Astrocyte (in vitro differentiated cells and primary cell): ENCODE measurements around the gene PRM3. TPM values are rescaled to one million over a fixed set of nuclear protein-coding genes. Genes with fewer than 3 reads are reported as not detected.

Source experiments
- DNase-seq: peaks from one replicate; pipeline ENCODE4 v3.0.0-alpha.2; 2010; ENCODE audit warnings: low read depth
- FAIRE-seq: peaks from 2 replicates; lab custom pipeline; 2011; peaks lifted over from hg19 to GRCh38; lab: Jason Lieb, UNC
- H2AFZ ChIP-seq: 2 replicates; pipeline ENCODE4 v1.6.0; 2012; ENCODE audit warnings: low read depth, low read length, inconsistent platforms
- H3K27ac ChIP-seq: 2 replicates; pipeline ENCODE4 v1.5.1; 2011; ENCODE audit warnings: low read depth, low read length, inconsistent platforms
- H3K27me3 ChIP-seq: 2 replicates; pipeline ENCODE4 v1.6.0; 2011; ENCODE audit warnings: low read length, inconsistent platforms; ENCODE audit not compliant: insufficient read depth
- H3K36me3 ChIP-seq: 2 replicates; pipeline ENCODE4 v1.5.1; 2011; ENCODE audit warnings: low read length, inconsistent platforms; ENCODE audit not compliant: insufficient read depth
- H3K4me1 ChIP-seq: 2 replicates; pipeline ENCODE4 v1.5.1; 2011; ENCODE audit warnings: low read length, inconsistent platforms; ENCODE audit not compliant: insufficient read depth
- H3K4me2 ChIP-seq: 2 replicates; pipeline ENCODE4 v1.6.0; 2012; ENCODE audit warnings: low read length, inconsistent platforms
- H3K4me3 ChIP-seq: 2 replicates; pipeline ENCODE4 v1.5.1; 2011; ENCODE audit warnings: low read depth, mild to moderate bottlenecking, low read length, inconsistent platforms; ENCODE audit not compliant: insufficient read depth
- H3K79me2 ChIP-seq: 2 replicates; pipeline ENCODE4 v1.6.0; 2012; ENCODE audit warnings: mild to moderate bottlenecking, low read length, inconsistent platforms; ENCODE audit not compliant: insufficient read depth
- H3K9ac ChIP-seq: 2 replicates; pipeline ENCODE4 v1.6.0; 2012; ENCODE audit warnings: mild to moderate bottlenecking, low read length, inconsistent platforms
- H3K9me3 ChIP-seq: 2 replicates; pipeline ENCODE4 v1.5.1; 2012; ENCODE audit warnings: low read depth, mild to moderate bottlenecking, low read length, inconsistent platforms; ENCODE audit not compliant: insufficient read depth
- H4K20me1 ChIP-seq: 2 replicates; pipeline ENCODE4 v1.6.0; 2012; ENCODE audit warnings: low read length, inconsistent platforms; ENCODE audit not compliant: insufficient read depth
- H3K27ac Mint-ChIP-seq: one replicate; pipeline ENCODE4 v1.8.0; 2021; ENCODE audit warnings: mild to moderate bottlenecking, mixed read lengths; ENCODE audit not compliant: unreplicated experiment
- H3K27me3 Mint-ChIP-seq: one replicate; pipeline ENCODE4 v1.8.0; 2021; ENCODE audit warnings: low read depth, mixed read lengths; ENCODE audit not compliant: unreplicated experiment
- H3K36me3 Mint-ChIP-seq: one replicate; pipeline ENCODE4 v1.8.0; 2021; ENCODE audit warnings: low read depth, mixed read lengths; ENCODE audit not compliant: unreplicated experiment
- H3K4me1 Mint-ChIP-seq: one replicate; pipeline ENCODE4 v1.8.0; 2021; ENCODE audit warnings: low read depth, mixed read lengths; ENCODE audit not compliant: unreplicated experiment
- H3K4me3 Mint-ChIP-seq: one replicate; pipeline ENCODE4 v1.8.0; 2021; ENCODE audit warnings: mild to moderate bottlenecking, moderate library complexity, mixed read lengths; ENCODE audit not compliant: unreplicated experiment
- H3K9me3 Mint-ChIP-seq: one replicate; pipeline ENCODE4 v1.8.0; 2021; ENCODE audit warnings: mild to moderate bottlenecking, mixed read lengths; ENCODE audit not compliant: unreplicated experiment
- CTCF ChIP-seq: IDR thresholded peaks from 2 replicates; pipeline ENCODE4 v1.5.1; 2011; ENCODE audit warnings: low read depth, mild to moderate bottlenecking, inconsistent platforms, low read length, moderate library complexity; ENCODE audit not compliant: insufficient read depth
- EZH2 ChIP-seq: IDR thresholded peaks from 2 replicates; pipeline ENCODE4 v1.6.1; 2012; ENCODE audit warnings: mild to moderate bottlenecking, low read length, inconsistent platforms; ENCODE audit not compliant: insufficient read depth
- total RNA-seq: library from RNA; stranded (reverse); gene quantifications from 2 replicates; pipeline ENCODE4 v1.2.1, GENCODE V29; 2021

PRM3 gene
- total RNA-seq, 1 donor from 2014 or later = not detected

- Histone ChIP-seq H3K27me3 (no peaks in the 10 kb centered on the region), H3K4me3 (no peak overlapping the region), H3K36me3 (no peaks in the 10 kb centered on the region), H3K79me2 (no peaks in the 10 kb centered on the region), H4K20me1 (no peaks in the 10 kb centered on the region), H3K9me3 (no peaks in the 10 kb centered on the region), H2AFZ (no peak overlapping the region), H3K27ac (no peak overlapping the region), H3K4me2 (no peak overlapping the region), H3K9ac (no peak overlapping the region), H3K4me1 (peaks cover 15% of the 10 kb centered on the region)
- DNase-seq = no peak
- peaks cover 16% of the 10 kb centered on the region for H3K4me1 Mint-ChIP-seq
- H3K4me3 Mint-ChIP-seq = no peak overlapping the region
- H3K9me3 Mint-ChIP-seq = peaks cover 2% of the 10 kb centered on the region
- peak overlapping the region; percentile 3 for H3K27ac Mint-ChIP-seq
- peaks cover 10% of the 10 kb centered on the region for H3K27me3 Mint-ChIP-seq
- FAIRE-seq = no peak
- TF ChIP-seq CTCF (no peak), EZH2 (no peak)
- no peaks in the 10 kb centered on the region for H3K36me3 Mint-ChIP-seq
Measured at GRCh38 chr16:11296351-11296705, 22.9 kb upstream of the PRM3 start.

DNA sequence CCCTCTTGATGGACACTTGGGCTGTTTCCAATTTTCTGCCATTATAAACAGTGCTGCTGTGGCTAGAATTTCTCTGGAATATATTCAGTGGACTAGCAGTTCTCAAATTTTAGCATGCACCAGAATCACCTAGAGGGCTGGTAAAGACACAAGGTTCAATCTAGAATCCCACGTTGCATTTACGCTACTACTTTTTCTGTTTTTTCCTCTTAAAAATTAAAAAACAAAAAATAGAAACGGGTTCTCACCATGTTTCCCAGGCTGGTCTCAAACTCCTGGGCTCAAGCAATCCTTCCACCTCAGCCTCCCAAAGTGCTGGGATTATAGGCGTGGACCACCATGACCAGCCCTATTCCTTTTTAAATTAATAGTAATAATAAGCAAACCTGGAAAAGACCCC is 22.2 kb upstream of the PRM3 start:
- H4K20me1 ChIP-seq = no peaks in the 10 kb centered on the region
- peaks cover 15% of the 10 kb centered on the region for H3K4me1 ChIP-seq
- Mint-ChIP-seq H3K27me3 (peaks cover 12% of the 10 kb centered on the region), H3K9me3 (peaks cover 2% of the 10 kb centered on the region), H3K27ac (no peak overlapping the region), H3K4me1 (peaks cover 16% of the 10 kb centered on the region), H3K4me3 (no peak overlapping the region), H3K36me3 (no peaks in the 10 kb centered on the region)
- H3K36me3 ChIP-seq = no peaks in the 10 kb centered on the region
- H3K27me3 ChIP-seq = no peaks in the 10 kb centered on the region
- no peaks in the 10 kb centered on the region for H3K9me3 ChIP-seq
- FAIRE-seq = no peak
- no peak for TF ChIP-seq EZH2
- no peak for TF ChIP-seq CTCF
- no peak for DNase-seq
- no peaks in the 10 kb centered on the region for H3K79me2 ChIP-seq
- H3K4me2 ChIP-seq = no peak overlapping the region
- H3K27ac ChIP-seq = no peak overlapping the region
- no peak overlapping the region for H3K4me3 ChIP-seq
- no peak overlapping the region for H2AFZ ChIP-seq
- H3K9ac ChIP-seq = no peak overlapping the region

- no peak overlapping the region for H3K4me3 Mint-ChIP-seq
- Histone ChIP-seq H3K27ac (no peak overlapping the region), H3K4me2 (no peak overlapping the region), H3K9me3 (no peaks in the 10 kb centered on the region), H3K79me2 (no peaks in the 10 kb centered on the region), H3K4me1 (peaks cover 8% of the 10 kb centered on the region), H3K27me3 (no peaks in the 10 kb centered on the region), H4K20me1 (no peaks in the 10 kb centered on the region), H3K4me3 (no peak overlapping the region), H2AFZ (no peak overlapping the region), H3K9ac (no peak overlapping the region), H3K36me3 (no peaks in the 10 kb centered on the region)
- peaks cover 10% of the 10 kb centered on the region for H3K4me1 Mint-ChIP-seq
- no peaks in the 10 kb centered on the region for H3K9me3 Mint-ChIP-seq
- no peak overlapping the region for H3K27ac Mint-ChIP-seq
- no peak for FAIRE-seq
- peaks cover 27% of the 10 kb centered on the region for H3K27me3 Mint-ChIP-seq
- no peaks in the 10 kb centered on the region for H3K36me3 Mint-ChIP-seq
- no peak for DNase-seq
- TF ChIP-seq CTCF (no peak), EZH2 (no peak)
Measured at GRCh38 chr16:11292076-11292748, 18.8 kb upstream of the PRM3 start.
